H1 (cell line): ENCODE measurements around the gene KCND1. TPM values are rescaled to one million over a fixed set of nuclear protein-coding genes. Genes with fewer than 3 reads are reported as not detected.

Source experiments
- CTCF ChIA-PET: fragments of 300-600 bp; sonication (Branson Sonifier 250); formaldehyde crosslinking; loops from one replicate; lab custom pipeline; 2021; ENCODE audit not compliant: partially characterized antibody; lab: Charles Lee
- POLR2A ChIA-PET: fragments of 300-600 bp; sonication (Branson Sonifier 250); formaldehyde crosslinking; loops from one replicate; lab custom pipeline; 2021; ENCODE audit warnings: inconsistent platforms; ENCODE audit not compliant: partially characterized antibody; lab: Charles Lee
- DNase-seq, 2 experiments: peaks; one replicate each; pipeline versions ENCODE4 v3.0.0 to v3.0.0-alpha.2; 2010 to 2022; ENCODE audit warnings: low spot score in 2 of 2, low read depth in 1 of 2, mixed read lengths in 1 of 2
- FAIRE-seq: peaks from 2 replicates; lab custom pipeline; 2011; peaks lifted over from hg19 to GRCh38; lab: Jason Lieb, UNC
- H2AFZ ChIP-seq: 2 replicates; pipeline ENCODE4 v1.8.1; 2012; ENCODE audit warnings: low read length, inconsistent platforms
- H2AK5ac ChIP-seq: 2 replicates; pipeline ENCODE4 v1.6.1; 2013; ENCODE audit warnings: low read depth, low read length
- H2BK120ac ChIP-seq: replicated peaks from 2 replicates; pipeline ENCODE3; 2013; ENCODE audit warnings: low read depth, low read length, inconsistent platforms
- H2BK12ac ChIP-seq: 2 replicates; pipeline ENCODE4 v1.6.1; 2013; ENCODE audit warnings: low read depth, low read length
- H2BK15ac ChIP-seq: 2 replicates; pipeline ENCODE4 v1.6.1; 2013; ENCODE audit warnings: low read length
- H2BK20ac ChIP-seq: 2 replicates; pipeline ENCODE4 v1.6.1; 2013; ENCODE audit warnings: low read length
- H2BK5ac ChIP-seq: 2 replicates; pipeline ENCODE4 v1.6.1; 2013; ENCODE audit warnings: low read depth, low read length
- H3K14ac ChIP-seq: 2 replicates; pipeline ENCODE4 v1.6.1; 2013; ENCODE audit warnings: inconsistent platforms; ENCODE audit not compliant: insufficient read length
- H3K18ac ChIP-seq: 2 replicates; pipeline ENCODE4 v1.6.1; 2013; ENCODE audit warnings: low read length; ENCODE audit errors: extremely low read depth
- H3K23ac ChIP-seq: 2 replicates; pipeline ENCODE4 v1.6.1; 2013; ENCODE audit warnings: inconsistent platforms; ENCODE audit not compliant: insufficient read length
- H3K23me2 ChIP-seq: 2 replicates; pipeline ENCODE4 v1.6.1; 2013; ENCODE audit warnings: low read depth, low read length
- H3K27ac ChIP-seq: 2 replicates; pipeline ENCODE4 v1.6.1; 2011; ENCODE audit warnings: low read depth, low read length, inconsistent platforms
- H3K27me3 ChIP-seq, 4 experiments: replicated peaks in 1 of 4; 1 replicate in 1 of 4; 2 replicates in 3 of 4; pipeline versions ENCODE4 v1.6.1 to v1.8.1; 2011 to 2013; ENCODE audit warnings: low read length in 3 of 4, mild to moderate bottlenecking in 3 of 4, inconsistent platforms in 2 of 4, mixed read lengths in 2 of 4, moderate library complexity in 1 of 4; ENCODE audit not compliant: control insufficient read depth in 3 of 4, insufficient read depth in 3 of 4; ENCODE audit errors: extremely low read depth in 1 of 4
- H3K36me3 ChIP-seq, 4 experiments: 2 replicates each; pipeline versions ENCODE4 v1.6.1 to v1.8.1; 2011 to 2013; ENCODE audit warnings: mild to moderate bottlenecking in 4 of 4, low read length in 3 of 4, moderate library complexity in 2 of 4, control low read depth in 1 of 4, inconsistent platforms in 1 of 4; ENCODE audit not compliant: insufficient read depth in 4 of 4, control insufficient read depth in 2 of 4
- H3K4ac ChIP-seq: replicated peaks from 2 replicates; pipeline ENCODE3; 2013; ENCODE audit warnings: low read length, low read depth, mixed read lengths, inconsistent platforms; ENCODE audit not compliant: insufficient read length
- H3K4me1 ChIP-seq, 4 experiments: replicated peaks in 1 of 4; 1 replicate in 1 of 4; 2 replicates in 3 of 4; pipeline versions ENCODE4 v1.6.1 to v1.8.1; 2011 to 2013; ENCODE audit warnings: low read length in 3 of 4, inconsistent platforms in 2 of 4, mixed read lengths in 1 of 4; ENCODE audit not compliant: insufficient read depth in 4 of 4, control insufficient read depth in 3 of 4
- H3K4me2 ChIP-seq, 2 experiments: 2 replicates each; pipeline versions ENCODE4 v1.6.1 to v1.8.1; 2011 to 2013; ENCODE audit warnings: low read depth in 2 of 2, low read length in 2 of 2, control low read depth in 1 of 2, inconsistent platforms in 1 of 2, mild to moderate bottlenecking in 1 of 2; ENCODE audit not compliant: insufficient read depth in 1 of 2
- H3K4me3 ChIP-seq, 4 experiments: fragments of 200-600, 300-600 bp in 1 of 4; sonication (generic), shearing (Covaris generic), sonication (Bioruptor Twin) in 1 of 4; 2 replicates each; pipeline versions ENCODE4 v1.5.1 to v1.8.1; 2011 to 2016; ENCODE audit warnings: low read length in 4 of 4, low read depth in 3 of 4, control low read depth in 2 of 4, inconsistent platforms in 2 of 4, mild to moderate bottlenecking in 2 of 4, mixed read lengths in 1 of 4, moderate library complexity in 1 of 4; ENCODE audit not compliant: insufficient read depth in 2 of 4; ENCODE audit errors: extremely low read depth in 1 of 4
- H3K56ac ChIP-seq: replicated peaks from 2 replicates; pipeline ENCODE3; 2013; ENCODE audit warnings: low read depth, mild to moderate bottlenecking, mixed read lengths, low read length, inconsistent platforms; ENCODE audit not compliant: insufficient read length
- H3K79me1 ChIP-seq: 2 replicates; pipeline ENCODE4 v1.6.1; 2013; ENCODE audit warnings: low read depth, low read length, control low read depth
- H3K79me2 ChIP-seq, 2 experiments: 2 replicates each; pipeline versions ENCODE4 v1.6.1 to v1.8.1; 2012 to 2013; ENCODE audit warnings: low read length in 2 of 2, mild to moderate bottlenecking in 2 of 2, inconsistent platforms in 1 of 2; ENCODE audit not compliant: insufficient read depth in 2 of 2, control insufficient read depth in 1 of 2
- H3K9ac ChIP-seq, 4 experiments: replicated peaks in 1 of 4; 1 replicate in 1 of 4; 2 replicates in 3 of 4; pipeline versions ENCODE4 v1.6.1 to v1.8.1; 2011 to 2013; ENCODE audit warnings: low read depth in 3 of 4, low read length in 3 of 4, control low read depth in 2 of 4, mild to moderate bottlenecking in 2 of 4, moderate library complexity in 2 of 4, inconsistent platforms in 1 of 4; ENCODE audit errors: extremely low read depth in 1 of 4
- H3K9me3 ChIP-seq, 2 experiments: 2 replicates each; pipeline versions ENCODE4 v1.6.1 to v1.8.1; 2012 to 2013; ENCODE audit warnings: mild to moderate bottlenecking in 2 of 2, moderate library complexity in 2 of 2, control low read depth in 1 of 2, inconsistent platforms in 1 of 2, low read depth in 1 of 2, low read length in 1 of 2, mixed read lengths in 1 of 2; ENCODE audit not compliant: insufficient read depth in 2 of 2
- H4K20me1 ChIP-seq, 2 experiments: replicated peaks in 1 of 2; 2 replicates each; pipeline versions ENCODE3 to v1.8.1; 2011 to 2013; ENCODE audit warnings: inconsistent platforms in 2 of 2, low read length in 2 of 2, mild to moderate bottlenecking in 1 of 2; ENCODE audit not compliant: insufficient read depth in 2 of 2, control insufficient read depth in 1 of 2
- H4K5ac ChIP-seq: 2 replicates; pipeline ENCODE4 v1.6.1; 2013; ENCODE audit warnings: low read length, low read depth, mixed read lengths, inconsistent platforms; ENCODE audit not compliant: insufficient read length
- H4K8ac ChIP-seq: 2 replicates; pipeline ENCODE4 v1.8.0; 2013; ENCODE audit warnings: mild to moderate bottlenecking, moderate library complexity, low read length, inconsistent platforms; ENCODE audit not compliant: insufficient read depth; ENCODE audit errors: extremely low read depth
- H4K91ac ChIP-seq: replicated peaks from 2 replicates; pipeline ENCODE3; 2013; ENCODE audit warnings: low read length, mixed read lengths, inconsistent platforms; ENCODE audit not compliant: insufficient read length
- BRCA1 ChIP-seq: IDR thresholded peaks from 2 replicates; pipeline ENCODE4 v1.6.1; 2012; ENCODE audit warnings: low read depth, low read length, improper control_type of control experiment
- CEBPB ChIP-seq: IDR thresholded peaks from 2 replicates; pipeline ENCODE4 v1.6.1; 2012; ENCODE audit warnings: low read depth, low read length
- EP300 ChIP-seq, 2 experiments: IDR thresholded peaks; 1 replicate in 1 of 2; 2 replicates in 1 of 2; pipeline ENCODE4 v1.6.1; 2011 to 2012; ENCODE audit warnings: low read depth in 2 of 2, low read length in 2 of 2, mild to moderate bottlenecking in 2 of 2, borderline replicate concordance in 1 of 2, inconsistent platforms in 1 of 2, moderate library complexity in 1 of 2
- GTF2F1 ChIP-seq: IDR thresholded peaks from 2 replicates; pipeline ENCODE4 v1.6.1; 2012; ENCODE audit warnings: low read depth, low read length, improper control_type of control experiment, borderline replicate concordance
- NRF1 ChIP-seq: IDR thresholded peaks from 2 replicates; pipeline ENCODE4 v1.6.1; 2011; ENCODE audit warnings: mild to moderate bottlenecking, low read depth, low read length, improper control_type of control experiment
- POLR2A ChIP-seq, 2 experiments: IDR thresholded peaks; 1 replicate in 1 of 2; 2 replicates in 1 of 2; pipeline ENCODE4 v1.6.1; 2011; ENCODE audit warnings: low read depth in 2 of 2, low read length in 2 of 2, mild to moderate bottlenecking in 2 of 2; ENCODE audit errors: control extremely low read depth in 1 of 2
- RAD21 ChIP-seq, 2 experiments: IDR thresholded peaks in 1 of 2; conservative IDR thresholded peaks in 1 of 2; 2 replicates each; pipeline ENCODE4 v1.6.1; 2011; ENCODE audit warnings: low read depth in 2 of 2, low read length in 2 of 2, improper control_type of control experiment in 1 of 2, inconsistent platforms in 1 of 2, mild to moderate bottlenecking in 1 of 2, moderate library complexity in 1 of 2
- RFX5 ChIP-seq: IDR thresholded peaks from 2 replicates; pipeline ENCODE4 v1.6.1; 2011; ENCODE audit warnings: low read depth, low read length, improper control_type of control experiment, borderline replicate concordance
- SUZ12 ChIP-seq: fragments of 200-600 bp; sonication (generic); IDR thresholded peaks from 2 replicates; pipeline ENCODE4 v1.6.1; 2012; ENCODE audit warnings: mild to moderate bottlenecking, inconsistent platforms, low read length, moderate library complexity, mixed read lengths
- TAF7 ChIP-seq: optimal IDR thresholded peaks from 2 replicates; pipeline ENCODE3; 2011; ENCODE audit warnings: low read depth, mild to moderate bottlenecking, inconsistent platforms, low read length, moderate library complexity, borderline replicate concordance
- TBP ChIP-seq: IDR thresholded peaks from 2 replicates; pipeline ENCODE4 v1.6.1; 2011; ENCODE audit warnings: low read depth, low read length, improper control_type of control experiment
- WGBS, 2 experiments: shearing (Covaris generic) in 1 of 2; methylation state at CpG; one replicate each; pipeline versions ENCODE4 v1.1.6 to v1.1.7; 2013 to 2015; ENCODE audit warnings: low lambda C conversion rate in 2 of 2, mixed read lengths in 2 of 2, inconsistent platforms in 1 of 2, low coverage in 1 of 2, missing lambda C conversion rate in 1 of 2; ENCODE audit not compliant: insufficient replicate concordance in 2 of 2, insufficient coverage in 1 of 2, insufficient read length in 1 of 2; ENCODE audit errors: extremely low coverage in 1 of 2, missing lambda C conversion rate in 1 of 2; 5-methylcytosine and 5-hydroxymethylcytosine counted together
- polyA plus RNA-seq, 7 experiments: library from polyadenylated mRNA; depleted of rRNA in 3 of 7; stranded (reverse) in 5 of 7; unstranded in 2 of 7; fragments of >200 nt in 5 of 7; fragments of 200-250 nt in 2 of 7; gene quantifications; 1 replicate in 5 of 7; 2 replicates in 1 of 7; 4 replicates in 1 of 7; pipeline versions ENCODE4 v1.2.1 to v1.2.3, GENCODE V29; 2011 to 2013; ENCODE audit warnings: missing spikeins in 2 of 7, mixed read lengths in 2 of 7
- total RNA-seq: library from RNA; stranded (reverse); fragmentation: NEBNext Ultra II Directional; extraction: Animal tissue kit (Norgen Biotek cat#: 25700); gene quantifications from 2 replicates; pipeline ENCODE4 v1.2.1, GENCODE V29; 2021
- TF ChIP-seq, protein P1 (sequence below): IDR thresholded peaks from 2 replicates; pipeline ENCODE4 v1.6.1; 2012; ENCODE audit warnings: low read length, inconsistent platforms

KCND1 gene
- total and polyA plus RNA-seq, 2 of the 8 experiments (the other 6 are each of a cell fraction or from before 2014, with no cell fraction given), result 3.1 to 6.8 TPM

DNA sequence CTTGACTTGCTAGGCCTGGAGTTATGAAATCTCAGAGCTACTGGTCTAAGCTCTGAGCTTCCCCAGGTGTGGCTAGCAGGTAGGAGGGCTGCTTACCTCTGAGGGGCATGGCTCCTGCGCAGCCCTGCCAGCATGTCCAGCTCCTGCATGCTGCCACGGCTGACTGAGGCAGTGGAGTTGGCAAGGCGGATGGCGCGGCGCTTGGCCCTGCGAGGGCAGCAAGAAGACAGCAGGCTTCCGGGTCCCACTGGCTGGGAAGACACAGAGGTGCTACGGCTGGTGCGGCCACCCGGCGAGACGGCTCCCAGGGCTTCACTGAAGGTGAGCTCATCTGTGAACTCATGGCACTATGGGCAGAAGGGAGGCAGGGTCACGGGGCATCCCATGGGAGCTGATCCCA is 5.7 kb downstream of the KCND1 start:
- H3K56ac ChIP-seq, result no peak overlapping the region
- no peak overlapping the region for H2BK12ac ChIP-seq
- no peak overlapping the region for H3K4me2 ChIP-seq
- no peak overlapping the region for H3K27ac ChIP-seq
- H3K9ac ChIP-seq, result no peak overlapping the region
- no peak overlapping the region for H3K14ac ChIP-seq
- no peak overlapping the region for H3K4ac ChIP-seq
- no peak overlapping the region for H2BK120ac ChIP-seq
- WGBS, 2 experiments, result 93% methylated on average over 13 of the region's 14 CpGs; no CpG with 5 or more reads in 1 of the 2 experiments
- H4K8ac ChIP-seq, result no peak overlapping the region
- no peak overlapping the region for H3K4me3 ChIP-seq
- H4K5ac ChIP-seq, result no peak overlapping the region
- no peaks in the 10 kb centered on the region for H3K9me3 ChIP-seq
- no peak overlapping the region for H2BK5ac ChIP-seq
- ChIA-PET CTCF (interaction anchor here (0.6 to 1.3 kb wide), 2 partner anchors 51 to 217 kb away, joined by 3 read pairs; no protein-coding TSS in a partner anchor), POLR2A (interaction anchor here (0.8 to 2.1 kb wide), 2 partner anchors 9 to 28 kb away, joined by 3 to 4 read pairs; no protein-coding TSS in a partner anchor)
- no peaks in the 10 kb centered on the region for H3K27me3 ChIP-seq
- no peak overlapping the region for H3K23ac ChIP-seq
- DNase-seq, result no peak
- H4K91ac ChIP-seq, result no peak overlapping the region
- no peak overlapping the region for H2BK15ac ChIP-seq
- no peak overlapping the region for H2AFZ ChIP-seq
- H3K4me1 ChIP-seq, result no peaks in the 10 kb centered on the region; a peak in 1 of 7 replicates
- H3K79me1 ChIP-seq, result no peaks in the 10 kb centered on the region
- no peaks in the 10 kb centered on the region; a peak in 1 of 4 replicates for H3K79me2 ChIP-seq
- no peaks in the 10 kb centered on the region for H4K20me1 ChIP-seq
- no peak overlapping the region for H2AK5ac ChIP-seq
- no peak for FAIRE-seq
- H3K18ac ChIP-seq, result no peak overlapping the region
- peaks cover 0 to 4% (median 0%) of the 10 kb centered on the region in 4 experiments; a peak in 4 of 8 replicates for H3K36me3 ChIP-seq
- H3K23me2 ChIP-seq, result no peaks in the 10 kb centered on the region
- H2BK20ac ChIP-seq, result no peak overlapping the region
- TF ChIP-seq CEBPB (no peak), NRF1 (no peak), BRCA1 (no peak), POLR2A (IDR thresholded peaks at IDR 0.05; ENCODE audit: control extremely low read depth in 1 of 2, low read depth in 2 of 2, low read length in 2 of 2) (no peak), SUZ12 (no peak), GTF2F1 (no peak), EP300 (IDR thresholded peaks at IDR 0.05; ENCODE audit: borderline replicate concordance in 1 of 2, low read depth in 2 of 2, low read length in 2 of 2) (no peak), RFX5 (no peak), RAD21 (IDR thresholded peaks at IDR 0.05 in 1 of 2, conservative IDR thresholded peaks at IDR 0.05 in 1 of 2; ENCODE audit: low read depth in 2 of 2, low read length in 2 of 2) (no peak), TAF7 (no peak), TBP (no peak)
- TF ChIP-seq, protein P1, sequence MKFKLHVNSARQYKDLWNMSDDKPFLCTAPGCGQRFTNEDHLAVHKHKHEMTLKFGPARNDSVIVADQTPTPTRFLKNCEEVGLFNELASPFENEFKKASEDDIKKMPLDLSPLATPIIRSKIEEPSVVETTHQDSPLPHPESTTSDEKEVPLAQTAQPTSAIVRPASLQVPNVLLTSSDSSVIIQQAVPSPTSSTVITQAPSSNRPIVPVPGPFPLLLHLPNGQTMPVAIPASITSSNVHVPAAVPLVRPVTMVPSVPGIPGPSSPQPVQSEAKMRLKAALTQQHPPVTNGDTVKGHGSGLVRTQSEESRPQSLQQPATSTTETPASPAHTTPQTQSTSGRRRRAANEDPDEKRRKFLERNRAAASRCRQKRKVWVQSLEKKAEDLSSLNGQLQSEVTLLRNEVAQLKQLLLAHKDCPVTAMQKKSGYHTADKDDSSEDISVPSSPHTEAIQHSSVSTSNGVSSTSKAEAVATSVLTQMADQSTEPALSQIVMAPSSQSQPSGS, result no peak
